CD4-positive, alpha-beta T cell treated with Interferon alpha-2 for 1 hour (primary cell): ENCODE results near the gene RNF152.

Experiments used
- DNase-seq, 2 donors: peaks; one replicate each; pipeline ENCODE4 v3.0.0-alpha.2; 2020 to 2022

RNF152 gene

GRCh38 chr18:61893971-61894750 is 1.4 kb upstream of the RNF152 start:
- peak; percentile 61 to 74 for DNase-seq

GRCh38 chr18:61893309-61893970 is 633 bp upstream of the RNF152 start:
- DNase-seq = peak in 1 of 2 donors; percentile 15

GRCh38 chr18:61891894-61892293 is 913 bp downstream of the RNF152 start:
- no peak for DNase-seq

GRCh38 chr18:61891271-61891670 is 1.5 kb downstream of the RNF152 start:
- no peak for DNase-seq

GRCh38 chr18:61890344-61890743 is 2.5 kb downstream of the RNF152 start:
- DNase-seq = no peak

- DNase-seq = no peak
Measured at GRCh38 chr18:61889541-61889940, 3.3 kb downstream of the RNF152 start.

- no peak for DNase-seq
Measured at GRCh38 chr18:61888622-61889021, 4.2 kb downstream of the RNF152 start.

GRCh38 chr18:61887838-61888237 is 5.0 kb downstream of the RNF152 start:
- DNase-seq = no peak

GRCh38 chr18:61883547-61883946 is 9.3 kb downstream of the RNF152 start:
- DNase-seq = no peak

GRCh38 chr18:61882296-61883004 is 10.4 kb downstream of the RNF152 start:
- no peak for DNase-seq

GRCh38 chr18:61876899-61877298 is 15.9 kb downstream of the RNF152 start:
- no peak for DNase-seq

GRCh38 chr18:61870151-61870550 is 22.7 kb downstream of the RNF152 start:
- DNase-seq = no peak

- no peak for DNase-seq
Measured at GRCh38 chr18:61869636-61870035, 23.2 kb downstream of the RNF152 start.

- no peak for DNase-seq
Measured at GRCh38 chr18:61865466-61866175, 27.2 kb downstream of the RNF152 start.

- no peak for DNase-seq
Measured at GRCh38 chr18:61861372-61861771, 31.4 kb downstream of the RNF152 start.

- no peak for DNase-seq
Measured at GRCh38 chr18:61860302-61860701, 32.5 kb downstream of the RNF152 start.

GRCh38 chr18:61859113-61859512 is 33.7 kb downstream of the RNF152 start:
- DNase-seq = no peak

GRCh38 chr18:61856678-61857077 is 36.1 kb downstream of the RNF152 start:
- no peak for DNase-seq

- no peak for DNase-seq
Measured at GRCh38 chr18:61855449-61856378, 37.1 kb downstream of the RNF152 start.

GRCh38 chr18:61854578-61855448 is 38.0 kb downstream of the RNF152 start:
- DNase-seq = no peak

- DNase-seq = no peak
Measured at GRCh38 chr18:61853855-61854254, 39.0 kb downstream of the RNF152 start.
